DOHH2 (cell line): ENCODE data around the gene STMN3.

ENCODE experiments used
- H3F3A ChIP-seq: fragments of 200-600 bp; sonication (generic), shearing (Covaris generic); 2 replicates; pipeline ENCODE4 v1.6.0; 2016; ENCODE audit warnings: antibody characterized with exemption, mild to moderate bottlenecking; ENCODE audit not compliant: control insufficient read depth, insufficient read depth
- H3K27ac ChIP-seq: fragments of 200-600 bp; sonication (generic); 2 replicates; pipeline ENCODE4 v1.5.1; 2014; ENCODE audit warnings: low read depth, mild to moderate bottlenecking, low read length, moderate library complexity
- H3K27me3 ChIP-seq: fragments of 200-600 bp; sonication (generic); 2 replicates; pipeline ENCODE4 v1.6.1; 2014; ENCODE audit warnings: mild to moderate bottlenecking, low read length, mixed read lengths; ENCODE audit not compliant: control insufficient read depth
- H3K36me3 ChIP-seq: fragments of 200-600 bp; sonication (generic); 2 replicates; pipeline ENCODE4 v1.6.1; 2014; ENCODE audit warnings: mild to moderate bottlenecking, low read length, moderate library complexity, mixed read lengths; ENCODE audit not compliant: control insufficient read depth
- H3K4me1 ChIP-seq: fragments of 200-600 bp; sonication (generic); 2 replicates; pipeline ENCODE4 v1.6.1; 2014; ENCODE audit warnings: mild to moderate bottlenecking, low read length, mixed read lengths; ENCODE audit not compliant: control insufficient read depth
- H3K4me2 ChIP-seq: fragments of 200-600 bp; sonication (generic); 2 replicates; pipeline ENCODE4 v1.6.0; 2014; ENCODE audit warnings: mild to moderate bottlenecking, low read length, moderate library complexity
- H3K4me3 ChIP-seq: fragments of 200-600 bp; sonication (generic); 2 replicates; pipeline ENCODE4 v1.5.1; 2014; ENCODE audit warnings: mild to moderate bottlenecking, low read length, mixed read lengths
- H3K79me2 ChIP-seq: fragments of 200-600 bp; sonication (generic); 2 replicates; pipeline ENCODE4 v1.6.1; 2014; ENCODE audit warnings: mild to moderate bottlenecking, low read length, mixed read lengths; ENCODE audit not compliant: control insufficient read depth
- H3K9me2 ChIP-seq: fragments of 200-600 bp; sonication (generic); replicated peaks from 2 replicates; pipeline ENCODE4 v1.6.1; 2014; ENCODE audit warnings: mild to moderate bottlenecking, low read length, mixed read lengths; ENCODE audit not compliant: control insufficient read depth
- H3K9me3 ChIP-seq: fragments of 200-600 bp; sonication (generic); 2 replicates; pipeline ENCODE4 v1.6.1; 2014; ENCODE audit warnings: antibody characterized with exemption, low read length, mixed read lengths; ENCODE audit not compliant: control insufficient read depth, insufficient read depth
- H4K20me1 ChIP-seq: fragments of 200-600 bp; sonication (generic); 2 replicates; pipeline ENCODE4 v1.6.0; 2014; ENCODE audit warnings: low read depth, mild to moderate bottlenecking, antibody characterized with exemption, low read length, moderate library complexity; ENCODE audit not compliant: control insufficient read depth, insufficient read depth
- CTCF ChIP-seq: fragments of 200-600 bp; sonication (generic); IDR thresholded peaks from one replicate; pipeline ENCODE4 v1.5.1; 2014; ENCODE audit warnings: antibody characterized with exemption, mild to moderate bottlenecking, low read depth, low read length; ENCODE audit not compliant: poor library complexity, severe bottlenecking
- EZH2phosphoT487 ChIP-seq: fragments of 200-600 bp; sonication (generic); IDR thresholded peaks from 2 replicates; pipeline ENCODE4 v1.6.1; 2017; ENCODE audit warnings: borderline replicate concordance, mild to moderate bottlenecking, antibody characterized with exemption, low read length, moderate library complexity, mixed read lengths

STMN3 gene

GRCh38 chr20:63639093-63639975 lies 13.9 kb downstream of the STMN3 start:
- Histone ChIP-seq H3K4me2 (peak overlapping the region; percentile 69), H3K27me3 (no peaks in the 10 kb centered on the region), H4K20me1 (no peaks in the 10 kb centered on the region), H3K36me3 (no peaks in the 10 kb centered on the region), H3K27ac (peak overlapping the region; percentile 62), H3K9me3 (no peaks in the 10 kb centered on the region), H3K4me1 (peaks cover 65% of the 10 kb centered on the region), H3K9me2 (no peaks in the 10 kb centered on the region), H3F3A (peaks cover 11% of the 10 kb centered on the region), H3K4me3 (peak overlapping the region; percentile 52), H3K79me2 (no peaks in the 10 kb centered on the region)
- no peak for TF ChIP-seq CTCF
- no peak for TF ChIP-seq EZH2phosphoT487

GRCh38 chr20:63636752-63637628 lies 16.2 kb downstream of the STMN3 start:
- H3K4me2 ChIP-seq: peak overlapping the region; percentile 8; the same call in 1 of the 2 replicates
- H3K27me3 ChIP-seq: no peaks in the 10 kb centered on the region

GRCh38 chr20:63635431-63636141 lies 17.6 kb downstream of the STMN3 start:
- Histone ChIP-seq H3K9me3 (no peaks in the 10 kb centered on the region), H3K4me2 (peak overlapping the region; percentile 49), H3K4me3 (peak overlapping the region; percentile 25), H3K79me2 (no peaks in the 10 kb centered on the region), H3K36me3 (no peaks in the 10 kb centered on the region), H3K9me2 (no peaks in the 10 kb centered on the region), H3K4me1 (peaks cover 59% of the 10 kb centered on the region), H3K27ac (peak overlapping the region; percentile 62), H3K27me3 (no peaks in the 10 kb centered on the region), H4K20me1 (no peaks in the 10 kb centered on the region), H3F3A (peaks cover 15% of the 10 kb centered on the region)
- TF ChIP-seq CTCF (no peak), EZH2phosphoT487 (no peak)

More at GRCh38 chr20:63636752-63637628, 16.2 kb downstream of the STMN3 start:
- no peaks in the 10 kb centered on the region for H3K9me2 ChIP-seq
- peaks cover 55% of the 10 kb centered on the region for H3K4me1 ChIP-seq
- peaks cover 15% of the 10 kb centered on the region for H3F3A ChIP-seq
- no peak overlapping the region for H3K4me3 ChIP-seq
- H4K20me1 ChIP-seq: no peaks in the 10 kb centered on the region
- H3K36me3 ChIP-seq: no peaks in the 10 kb centered on the region
- H3K79me2 ChIP-seq: no peaks in the 10 kb centered on the region
- H3K9me3 ChIP-seq: no peaks in the 10 kb centered on the region
- TF ChIP-seq EZH2phosphoT487 (no peak), CTCF (no peak)
- peak overlapping the region; percentile 10 for H3K27ac ChIP-seq
